IMR-90 (cell line): ENCODE results near the gene C10orf67. TPM values are rescaled to one million over a fixed set of nuclear protein-coding genes. Genes with fewer than 3 reads are reported as not detected.

ENCODE experiments used
- ATAC-seq: fragments of 200-7000 bp; cut with Tn5 transposase; 2 replicates; pipeline ENCODE4 v1.9.1; 2020; ENCODE audit warnings: low read depth, mild to moderate bottlenecking, moderate library complexity
- BruUV-seq: library from RNA; stranded (reverse); fragments of 400-500 nt; replicated peaks from 2 replicates; lab custom pipeline; 2021; lab: Mats Ljungman, UMichigan
- CTCF ChIA-PET: fragments of 300-600 bp; formaldehyde crosslinking; extraction: SDS; loops from one replicate; lab custom pipeline; 2021; ENCODE audit warnings: antibody characterized with exemption; lab: Yijun Ruan, JAX
- POLR2A ChIA-PET: fragments of 300-600 bp; sonication (Branson Sonifier 250); formaldehyde crosslinking; loops from one replicate; lab custom pipeline; 2022; ENCODE audit warnings: antibody characterized with exemption; ENCODE audit not compliant: unreplicated experiment; lab: Charles Lee
- DNase-seq: peaks from one replicate; pipeline ENCODE4 v3.0.0; 2013
- H2AFZ ChIP-seq: replicated peaks from 2 replicates; pipeline ENCODE3; 2013; ENCODE audit warnings: low read length, mild to moderate bottlenecking; ENCODE audit not compliant: poor library complexity
- H2AK5ac ChIP-seq: 2 replicates; pipeline ENCODE4 v1.6.1; 2013; ENCODE audit warnings: low read depth, low read length, inconsistent platforms
- H2AK9ac ChIP-seq: replicated peaks from 2 replicates; pipeline ENCODE3; 2013; ENCODE audit warnings: mild to moderate bottlenecking, low read depth, low read length, moderate library complexity; ENCODE audit not compliant: poor library complexity
- H2BK120ac ChIP-seq: 2 replicates; pipeline ENCODE4 v1.6.1; 2013; ENCODE audit warnings: low read depth, low read length, inconsistent platforms
- H2BK15ac ChIP-seq: 3 replicates; pipeline ENCODE4 v1.6.1; 2013; ENCODE audit warnings: low read depth, low read length, inconsistent platforms
- H2BK20ac ChIP-seq: 2 replicates; pipeline ENCODE4 v1.6.1; 2013; ENCODE audit warnings: low read depth, mild to moderate bottlenecking, inconsistent platforms, low read length, moderate library complexity
- H2BK5ac ChIP-seq: 2 replicates; pipeline ENCODE4 v1.6.1; 2013; ENCODE audit warnings: mild to moderate bottlenecking, low read depth, low read length, inconsistent platforms; ENCODE audit not compliant: poor library complexity, severe bottlenecking
- H3K14ac ChIP-seq: replicated peaks from 2 replicates; pipeline ENCODE4 v1.6.1; 2013; ENCODE audit warnings: low read depth, low read length, inconsistent platforms
- H3K18ac ChIP-seq: 2 replicates; pipeline ENCODE4 v1.6.1; 2013; ENCODE audit warnings: low read depth, low read length, control low read depth
- H3K23ac ChIP-seq: 2 replicates; pipeline ENCODE4 v1.6.1; 2013; ENCODE audit warnings: low read depth, low read length, inconsistent platforms
- H3K27ac ChIP-seq: 2 replicates; pipeline ENCODE4 v1.5.1; 2013; ENCODE audit warnings: mild to moderate bottlenecking, control low read depth, low read length; ENCODE audit not compliant: insufficient read depth
- H3K27me3 ChIP-seq: 2 replicates; pipeline ENCODE4 v1.6.1; 2013; ENCODE audit warnings: low read length; ENCODE audit not compliant: control insufficient read depth, insufficient read depth
- H3K36me3 ChIP-seq: 2 replicates; pipeline ENCODE4 v1.6.1; 2013; ENCODE audit warnings: low read length, mixed read lengths; ENCODE audit not compliant: control insufficient read depth, insufficient read depth
- H3K4ac ChIP-seq: 2 replicates; pipeline ENCODE4 v1.6.1; 2013; ENCODE audit warnings: low read depth, low read length, inconsistent platforms
- H3K4me1 ChIP-seq: 2 replicates; pipeline ENCODE4 v1.6.1; 2013; ENCODE audit warnings: low read length, mixed read lengths; ENCODE audit not compliant: control insufficient read depth, insufficient read depth
- H3K4me2 ChIP-seq: 2 replicates; pipeline ENCODE4 v1.6.1; 2013; ENCODE audit warnings: low read depth, mild to moderate bottlenecking, control low read depth, low read length, moderate library complexity
- H3K4me3 ChIP-seq: 2 replicates; pipeline ENCODE4 v1.5.1; 2013; ENCODE audit warnings: low read depth, mild to moderate bottlenecking, control low read depth, low read length, moderate library complexity; ENCODE audit not compliant: insufficient read depth
- H3K56ac ChIP-seq: 2 replicates; pipeline ENCODE4 v1.6.1; 2013; ENCODE audit warnings: low read length, inconsistent platforms; ENCODE audit not compliant: insufficient read depth; ENCODE audit errors: extremely low read depth
- H3K79me1 ChIP-seq, 2 experiments: 2 replicates each; pipeline ENCODE4 v1.6.1; 2013; ENCODE audit warnings: low read length in 2 of 2, inconsistent platforms in 1 of 2, low read depth in 1 of 2
- H3K9ac ChIP-seq: 2 replicates; pipeline ENCODE4 v1.6.1; 2013; ENCODE audit warnings: low read depth, low read length, control low read depth
- H3K9me1 ChIP-seq: 2 replicates; pipeline ENCODE4 v1.6.1; 2013; ENCODE audit warnings: low read length, inconsistent platforms; ENCODE audit not compliant: insufficient read depth
- H3K9me3 ChIP-seq: 2 replicates; pipeline ENCODE4 v1.6.1; 2013; ENCODE audit warnings: low read length; ENCODE audit not compliant: control insufficient read depth, insufficient read depth
- H4K20me1 ChIP-seq: 2 replicates; pipeline ENCODE4 v1.6.1; 2013; ENCODE audit warnings: low read length, inconsistent platforms; ENCODE audit not compliant: insufficient read depth
- H4K5ac ChIP-seq: 2 replicates; pipeline ENCODE4 v1.6.1; 2013; ENCODE audit warnings: mild to moderate bottlenecking, low read depth, low read length, control low read depth
- H4K8ac ChIP-seq, 2 experiments: 2 replicates each; pipeline ENCODE4 v1.6.1; 2013; ENCODE audit warnings: low read depth in 2 of 2, low read length in 2 of 2, control low read depth in 1 of 2, inconsistent platforms in 1 of 2
- H4K91ac ChIP-seq: 2 replicates; pipeline ENCODE4 v1.6.1; 2013; ENCODE audit warnings: low read depth, low read length, inconsistent platforms; ENCODE audit not compliant: insufficient read depth
- BHLHE40 ChIP-seq: fragments of 150-350 bp; IDR thresholded peaks from 2 replicates; pipeline ENCODE4 v1.6.1; 2016; ENCODE audit warnings: mild to moderate bottlenecking, low read depth, low read length
- CEBPB ChIP-seq: IDR thresholded peaks from 2 replicates; pipeline ENCODE4 v1.6.1; 2012; ENCODE audit warnings: low read depth, low read length, improper control_type of control experiment
- CHD1 ChIP-seq: IDR thresholded peaks from 2 replicates; pipeline ENCODE4 v1.6.1; 2012; ENCODE audit warnings: low read depth, low read length, improper control_type of control experiment
- FOS ChIP-seq: fragments of 150-350 bp; IDR thresholded peaks from 2 replicates; pipeline ENCODE4 v1.6.1; 2016; ENCODE audit warnings: low read depth, low read length
- MAFK ChIP-seq: IDR thresholded peaks from 2 replicates; pipeline ENCODE4 v1.6.1; 2012; ENCODE audit warnings: low read depth, low read length, improper control_type of control experiment
- MAZ ChIP-seq: IDR thresholded peaks from 2 replicates; pipeline ENCODE4 v1.6.1; 2012; ENCODE audit warnings: low read depth, mild to moderate bottlenecking, low read length, improper control_type of control experiment, moderate library complexity, borderline replicate concordance
- MXI1 ChIP-seq: IDR thresholded peaks from 2 replicates; pipeline ENCODE4 v1.6.1; 2012; ENCODE audit warnings: low read depth, mild to moderate bottlenecking, low read length, moderate library complexity, borderline replicate concordance
- NFE2L2 ChIP-seq: fragments of 150-350 bp; IDR thresholded peaks from 2 replicates; pipeline ENCODE4 v1.6.1; 2016; ENCODE audit warnings: low read depth, mild to moderate bottlenecking, low read length
- POLR2A ChIP-seq: IDR thresholded peaks from 2 replicates; pipeline ENCODE4 v1.6.1; 2012; ENCODE audit warnings: mild to moderate bottlenecking, low read depth, low read length
- RAD21 ChIP-seq: IDR thresholded peaks from 2 replicates; pipeline ENCODE4 v1.6.1; 2012; ENCODE audit warnings: low read length, improper control_type of control experiment
- RCOR1 ChIP-seq: IDR thresholded peaks from 2 replicates; pipeline ENCODE4 v1.6.1; 2012; ENCODE audit warnings: mild to moderate bottlenecking, low read length, improper control_type of control experiment; ENCODE audit not compliant: insufficient replicate concordance
- RFX5 ChIP-seq: IDR thresholded peaks from 2 replicates; pipeline ENCODE4 v1.8.0; 2012; ENCODE audit warnings: low read depth, mild to moderate bottlenecking, low read length, moderate library complexity
- SMC3 ChIP-seq: fragments of 150-350 bp; IDR thresholded peaks from 2 replicates; pipeline ENCODE4 v1.6.1; 2016; ENCODE audit warnings: low read depth, mild to moderate bottlenecking, antibody characterized with exemption, low read length, moderate library complexity
- WGBS, 2 experiments: methylation state at CpG; one replicate each; pipeline versions ENCODE4 v1.1.5 to v1.1.7; 2013; ENCODE audit warnings: missing lambda C conversion rate in 2 of 2; ENCODE audit not compliant: insufficient read length in 1 of 2; ENCODE audit errors: extremely low coverage in 2 of 2; 5-methylcytosine and 5-hydroxymethylcytosine counted together
- dilution Hi-C: fragments of 300-500 bp; cut with HindIII; formaldehyde crosslinking; loops from one replicate; pipeline ENCODE4 v1.14.3; 2018; ENCODE audit warnings: low sequenced_read_pairs; ENCODE audit not compliant: unreplicated experiment
- in situ Hi-C: fragments of 300-500 bp; cut with MboI; formaldehyde crosslinking; loops from 3 replicates; pipeline ENCODE4 v1.14.3; 2019; ENCODE audit warnings: low sequenced_read_pairs, inconsistent platforms, mixed read lengths
- intact Hi-C: fragments of 100-400 bp; cut with micrococcal nuclease; formaldehyde crosslinking; loops from 2 replicates; pipeline ENCODE4 v1.10.0; 2022
- polyA plus RNA-seq, 3 experiments: library from polyadenylated mRNA; depleted of rRNA; stranded (reverse); fragments of >200 nt; gene quantifications; 2 replicates each; pipeline ENCODE4 v1.2.3, GENCODE V29; 2012; ENCODE audit warnings: low replicate concordance in 1 of 3
- total RNA-seq: library from RNA; depleted of rRNA; stranded (reverse); fragments of >200 nt; gene quantifications from 2 replicates; pipeline ENCODE4 v1.2.3, GENCODE V29; 2012
- TF ChIP-seq, protein P1 (sequence below): fragments of 150-350 bp; IDR thresholded peaks from 2 replicates; pipeline ENCODE4 v1.6.1; 2017; ENCODE audit warnings: mild to moderate bottlenecking, antibody characterized with exemption, low read length, low read depth
- TF ChIP-seq, protein P2 (sequence below): conservative IDR thresholded peaks from 2 replicates; pipeline ENCODE4 v1.5.1; 2012; ENCODE audit warnings: mild to moderate bottlenecking, low read depth, low read length, improper control_type of control experiment
- TF ChIP-seq, protein P3 (sequence below): fragments of 150-350 bp; IDR thresholded peaks from 2 replicates; pipeline ENCODE4 v1.6.1; 2016; ENCODE audit warnings: low read depth, mild to moderate bottlenecking, low read length, moderate library complexity, borderline replicate concordance

Gene C10orf67
- total and polyA plus RNA-seq, 2 of the 4 experiments (the other 2 are of a cell fraction): 0.15 to 0.18 TPM

DNA sequence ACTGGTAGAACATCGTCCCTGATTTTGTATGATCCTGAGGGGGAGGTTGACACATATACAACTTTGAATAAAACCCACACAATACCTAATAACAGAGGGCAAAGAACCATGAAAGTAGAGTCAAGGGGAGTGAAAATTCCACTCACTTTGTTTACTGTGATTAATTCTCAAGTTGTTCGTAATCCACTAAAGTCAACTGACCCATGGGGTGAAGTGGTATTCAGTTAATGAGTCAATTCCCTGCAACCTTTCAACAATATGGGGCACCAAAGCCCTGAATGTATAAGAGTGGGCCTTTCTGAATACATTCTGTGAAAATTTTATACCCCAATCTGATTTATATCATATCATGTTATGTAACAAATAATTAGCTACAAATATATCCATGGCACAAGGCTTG, 39.0 kb upstream of the C10orf67 start:
- H3K9me3 ChIP-seq: no peaks in the 10 kb centered on the region
- intact Hi-C loops (no loop called here), dilution Hi-C loops (no loop called here), in situ Hi-C loops (no loop called here)
- no peak overlapping the region for H2AK5ac ChIP-seq
- DNase-seq (no peak), ATAC-seq (no peak)
- no peak overlapping the region for H3K56ac ChIP-seq
- H2BK120ac ChIP-seq: no peak overlapping the region
- H3K79me1 ChIP-seq: no peaks in the 10 kb centered on the region
- H2AK9ac ChIP-seq: no peak overlapping the region
- no peak overlapping the region for H3K4me2 ChIP-seq
- TF ChIP-seq MAFK (no peak), RAD21 (no peak), CHD1 (no peak), FOS (no peak), CEBPB (no peak), RCOR1 (no peak), BHLHE40 (no peak), MAZ (no peak), MXI1 (no peak), POLR2A (no peak), SMC3 (no peak), RFX5 (no peak), NFE2L2 (no peak)
- TF ChIP-seq, protein P1, sequence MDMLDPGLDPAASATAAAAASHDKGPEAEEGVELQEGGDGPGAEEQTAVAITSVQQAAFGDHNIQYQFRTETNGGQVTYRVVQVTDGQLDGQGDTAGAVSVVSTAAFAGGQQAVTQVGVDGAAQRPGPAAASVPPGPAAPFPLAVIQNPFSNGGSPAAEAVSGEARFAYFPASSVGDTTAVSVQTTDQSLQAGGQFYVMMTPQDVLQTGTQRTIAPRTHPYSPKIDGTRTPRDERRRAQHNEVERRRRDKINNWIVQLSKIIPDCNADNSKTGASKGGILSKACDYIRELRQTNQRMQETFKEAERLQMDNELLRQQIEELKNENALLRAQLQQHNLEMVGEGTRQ: no peak
- TF ChIP-seq, protein P2, sequence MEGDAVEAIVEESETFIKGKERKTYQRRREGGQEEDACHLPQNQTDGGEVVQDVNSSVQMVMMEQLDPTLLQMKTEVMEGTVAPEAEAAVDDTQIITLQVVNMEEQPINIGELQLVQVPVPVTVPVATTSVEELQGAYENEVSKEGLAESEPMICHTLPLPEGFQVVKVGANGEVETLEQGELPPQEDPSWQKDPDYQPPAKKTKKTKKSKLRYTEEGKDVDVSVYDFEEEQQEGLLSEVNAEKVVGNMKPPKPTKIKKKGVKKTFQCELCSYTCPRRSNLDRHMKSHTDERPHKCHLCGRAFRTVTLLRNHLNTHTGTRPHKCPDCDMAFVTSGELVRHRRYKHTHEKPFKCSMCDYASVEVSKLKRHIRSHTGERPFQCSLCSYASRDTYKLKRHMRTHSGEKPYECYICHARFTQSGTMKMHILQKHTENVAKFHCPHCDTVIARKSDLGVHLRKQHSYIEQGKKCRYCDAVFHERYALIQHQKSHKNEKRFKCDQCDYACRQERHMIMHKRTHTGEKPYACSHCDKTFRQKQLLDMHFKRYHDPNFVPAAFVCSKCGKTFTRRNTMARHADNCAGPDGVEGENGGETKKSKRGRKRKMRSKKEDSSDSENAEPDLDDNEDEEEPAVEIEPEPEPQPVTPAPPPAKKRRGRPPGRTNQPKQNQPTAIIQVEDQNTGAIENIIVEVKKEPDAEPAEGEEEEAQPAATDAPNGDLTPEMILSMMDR: no peak
- TF ChIP-seq, protein P3, sequence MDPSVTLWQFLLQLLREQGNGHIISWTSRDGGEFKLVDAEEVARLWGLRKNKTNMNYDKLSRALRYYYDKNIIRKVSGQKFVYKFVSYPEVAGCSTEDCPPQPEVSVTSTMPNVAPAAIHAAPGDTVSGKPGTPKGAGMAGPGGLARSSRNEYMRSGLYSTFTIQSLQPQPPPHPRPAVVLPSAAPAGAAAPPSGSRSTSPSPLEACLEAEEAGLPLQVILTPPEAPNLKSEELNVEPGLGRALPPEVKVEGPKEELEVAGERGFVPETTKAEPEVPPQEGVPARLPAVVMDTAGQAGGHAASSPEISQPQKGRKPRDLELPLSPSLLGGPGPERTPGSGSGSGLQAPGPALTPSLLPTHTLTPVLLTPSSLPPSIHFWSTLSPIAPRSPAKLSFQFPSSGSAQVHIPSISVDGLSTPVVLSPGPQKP: no peak
- no peak overlapping the region for H2AFZ ChIP-seq
- H3K9ac ChIP-seq: no peak overlapping the region
- ChIA-PET CTCF (no interaction called here), POLR2A (no interaction called here)
- no peak overlapping the region for H4K8ac ChIP-seq
- no peak overlapping the region for H3K4me3 ChIP-seq
- H4K5ac ChIP-seq: no peak overlapping the region
- no peaks in the 10 kb centered on the region for H3K9me1 ChIP-seq
- H2BK20ac ChIP-seq: no peak overlapping the region
- H4K91ac ChIP-seq: no peak overlapping the region
- H3K4me1 ChIP-seq: 0 out of 2 replicates have a peak, but pooled peaks cover 2% of the 10 kb centered on the region
- peaks cover 3% of the 10 kb centered on the region; the same call in 1 of the 2 replicates for H3K27me3 ChIP-seq
- WGBS, 2 experiments: no CpG with 5 or more reads among the region's 2 CpGs
- H3K14ac ChIP-seq: no peak overlapping the region
- no peaks in the 10 kb centered on the region for H4K20me1 ChIP-seq
- no peak overlapping the region for H3K23ac ChIP-seq
- H2BK5ac ChIP-seq: no peak overlapping the region
- H3K36me3 ChIP-seq: no peaks in the 10 kb centered on the region
- no TSS peak for BruUV-seq
- H3K4ac ChIP-seq: no peak overlapping the region
- 0 out of 2 replicates have a peak overlapping the region, but pooled peaks have one; percentile 12 for H3K18ac ChIP-seq
- H3K27ac ChIP-seq: no peak overlapping the region
- no peak overlapping the region for H2BK15ac ChIP-seq
